Activated CD4-positive, alpha-beta T cell treated with anti-CD3 and anti-CD28 coated beads, Interleukin-2, amount 50 U/mL, for 16 hours (primary cell): ENCODE measurements around the gene TMEM220.
"Not testable (repeated sequence)": the region's sequence is repeated elsewhere in the genome, so short reads cannot be mapped to it uniquely, and the experiment has no call there.

Experiments used
- DNase-seq: peaks from one replicate; pipeline ENCODE4 v3.0.0-alpha.2; 2020

Gene TMEM220

DNA sequence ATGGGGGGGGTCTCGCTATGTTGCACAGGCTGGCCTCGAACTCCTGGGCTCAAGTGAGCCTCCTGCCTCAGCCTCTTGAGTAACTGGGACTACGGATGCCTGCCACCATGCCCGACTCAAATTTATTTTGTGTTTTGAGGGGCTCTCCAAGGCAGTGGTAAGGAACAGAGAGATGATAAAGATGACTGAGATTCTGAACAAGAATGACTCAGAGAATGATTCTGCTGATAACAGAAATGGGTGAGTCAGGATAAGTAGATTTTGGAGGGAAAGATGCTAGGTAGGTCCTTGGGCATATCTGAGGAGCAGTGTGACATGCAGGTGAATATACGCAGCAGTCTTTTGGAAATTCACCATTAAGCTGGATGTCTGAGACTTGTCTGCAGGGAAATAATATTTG lies 2.6 kb downstream of the TMEM220 start:
- DNase-seq = peak; percentile 63

DNA sequence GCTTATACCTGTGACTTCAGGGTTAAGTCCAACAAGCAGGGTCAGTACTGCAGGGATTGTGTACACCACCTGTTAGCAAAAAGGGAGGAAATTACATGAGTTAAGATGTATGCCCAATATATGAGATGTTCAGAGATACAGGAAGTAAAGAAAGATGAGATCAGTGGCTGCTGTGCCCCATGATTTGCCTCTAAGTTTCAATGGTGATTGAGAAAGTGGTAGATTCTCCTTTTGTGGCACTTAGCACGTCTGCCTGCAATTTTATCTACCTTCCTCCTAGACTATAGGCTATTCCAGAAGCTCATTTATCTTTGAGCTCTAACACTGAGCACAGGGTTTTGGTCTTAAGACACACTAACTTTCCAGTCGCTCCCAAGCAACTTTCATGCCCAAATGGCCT lies 3.6 kb downstream of the TMEM220 start:
- DNase-seq = no peak

DNA sequence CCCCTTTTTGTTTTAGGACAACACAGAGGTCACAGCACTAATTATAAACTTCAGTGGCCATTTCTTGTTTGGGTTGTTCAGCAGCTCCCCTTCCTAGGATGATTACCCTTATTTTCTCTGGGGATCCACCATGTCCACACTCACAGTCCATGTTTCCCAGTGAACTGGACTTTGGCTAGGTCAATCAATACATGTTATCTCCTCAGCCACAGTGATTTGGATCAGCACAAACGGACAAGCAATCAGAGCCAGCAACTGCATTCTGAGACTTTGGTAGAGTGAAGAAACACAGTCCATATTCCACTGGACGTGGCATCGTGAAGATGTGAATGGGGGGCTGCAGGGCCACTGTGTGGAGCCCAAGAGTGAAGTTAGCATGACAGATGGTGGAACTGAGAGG lies 4.6 kb downstream of the TMEM220 start:
- no peak for DNase-seq

DNA sequence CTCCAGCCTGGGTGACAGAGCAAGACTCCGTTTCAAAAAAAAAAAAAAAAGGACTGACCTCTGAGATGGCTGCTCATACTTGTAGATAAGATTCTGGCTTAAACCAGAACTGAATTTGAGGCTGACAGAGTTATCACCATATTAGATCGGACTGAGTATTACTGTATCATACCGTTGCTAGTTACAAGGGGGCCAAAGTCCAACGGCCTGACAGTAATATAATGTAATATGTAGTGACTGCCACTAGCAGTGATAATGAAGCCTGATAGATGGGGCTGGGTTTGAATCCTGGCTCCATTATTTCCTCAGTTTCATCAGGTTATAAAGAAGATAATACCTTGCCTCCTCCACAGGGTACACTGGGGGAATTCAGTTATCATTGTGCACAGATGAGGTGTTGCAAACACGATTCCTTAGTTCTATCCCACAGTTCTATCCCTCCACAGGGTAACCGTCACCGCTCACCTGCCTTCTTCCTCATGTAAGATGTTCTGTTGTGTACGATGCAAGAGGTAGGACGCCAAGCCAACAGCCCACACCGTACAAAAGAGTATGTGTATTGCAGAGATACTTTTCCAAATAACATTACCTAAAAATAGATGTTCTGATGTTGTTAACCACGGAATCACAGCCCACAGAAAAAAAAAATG lies 5.2 kb downstream of the TMEM220 start:
- DNase-seq = no peak

DNA sequence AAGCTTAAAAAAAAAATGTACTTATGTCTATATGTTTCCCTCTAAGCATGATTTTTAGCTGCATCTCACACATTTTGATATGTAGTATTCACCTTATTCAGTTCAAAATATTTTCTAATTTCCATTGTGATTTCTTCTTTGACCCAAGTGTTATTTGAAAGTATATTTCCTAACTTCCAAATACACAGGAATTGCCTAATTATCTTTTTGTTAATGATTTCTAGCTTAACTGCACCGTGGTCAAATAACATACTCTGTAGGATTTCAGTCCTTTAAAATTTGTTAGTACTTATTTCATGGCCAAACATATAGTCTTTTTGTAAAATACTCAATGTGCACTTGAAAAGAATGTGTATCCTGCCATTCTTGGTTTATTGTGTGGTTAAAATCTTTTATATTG lies 11.3 kb downstream of the TMEM220 start:
- DNase-seq = no peak

DNA sequence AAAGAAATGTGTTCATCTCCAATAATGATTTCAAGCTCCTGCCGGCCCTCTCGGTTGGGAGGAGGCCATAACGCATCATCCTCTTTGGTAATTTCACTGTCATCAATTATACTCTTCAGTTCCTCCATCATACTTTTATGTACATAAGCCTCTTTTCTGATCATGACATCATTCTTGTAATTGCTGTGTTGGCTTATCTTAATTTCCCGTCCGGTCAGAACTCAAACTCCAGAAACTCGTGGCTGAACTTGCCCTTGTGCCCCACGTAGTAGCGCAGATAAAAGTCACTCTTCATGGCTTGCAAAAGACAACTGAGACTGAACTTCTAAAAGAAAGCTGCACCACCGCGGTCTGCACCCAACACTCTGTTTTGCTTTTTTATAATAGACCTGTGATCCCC lies 13.6 kb downstream of the TMEM220 start:
- DNase-seq = no peak

DNA sequence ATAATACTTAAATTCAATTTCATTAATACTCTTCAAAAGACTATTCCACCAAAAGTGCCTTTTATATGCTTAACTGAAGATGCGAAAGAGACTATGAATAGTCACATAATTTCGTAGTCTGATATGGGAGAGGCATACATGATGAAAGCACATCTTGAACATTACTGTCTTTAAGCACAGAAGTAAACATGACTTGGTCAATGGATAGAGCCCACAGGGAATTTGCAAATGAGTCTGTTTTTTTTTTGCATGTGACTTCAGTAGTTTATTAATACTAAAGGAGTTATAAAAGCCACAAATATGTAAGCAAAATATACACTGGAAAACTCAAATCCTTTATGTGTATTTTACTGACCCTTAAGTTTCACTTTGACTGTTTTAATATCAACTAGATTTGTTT lies 16.5 kb downstream of the TMEM220 start:
- no peak for DNase-seq

DNA sequence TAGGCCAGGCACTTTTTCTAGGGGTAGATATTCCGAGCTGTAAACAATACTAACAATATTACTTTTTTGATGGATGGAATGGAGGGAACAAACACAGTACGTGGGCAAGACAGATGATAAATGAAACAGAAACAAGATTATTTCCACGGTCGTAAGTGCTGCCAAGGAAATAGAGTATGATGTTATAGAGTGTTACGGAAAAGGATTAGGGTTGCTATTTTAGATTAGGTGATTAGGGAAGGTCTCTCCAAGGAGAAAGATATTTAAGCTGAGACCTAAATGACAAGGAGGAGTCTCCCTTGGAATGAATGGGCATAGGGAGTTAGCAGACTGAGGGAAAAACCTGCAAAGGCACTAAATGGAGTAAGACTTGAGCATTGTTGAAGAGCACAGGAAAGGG lies 24.1 kb downstream of the TMEM220 start:
- no peak for DNase-seq

DNA sequence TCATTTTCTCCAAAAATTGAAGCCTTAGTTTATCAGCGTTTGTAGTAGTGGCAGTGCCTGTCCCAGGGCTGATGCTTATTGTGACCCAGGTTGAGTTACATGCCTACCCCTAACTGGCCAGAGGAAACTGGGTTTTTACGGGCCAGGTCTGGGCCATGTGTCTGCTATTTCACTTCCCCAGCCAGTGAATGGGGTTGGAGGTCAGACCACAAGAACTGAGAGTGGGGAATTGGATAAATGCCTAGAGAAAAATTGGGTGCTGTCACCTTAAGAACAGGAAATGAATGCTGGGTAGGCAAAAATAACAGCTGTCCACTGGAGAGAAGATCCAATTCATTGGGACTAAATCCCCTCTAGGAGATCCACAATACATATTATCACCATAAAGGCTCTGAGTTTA lies 27.2 kb downstream of the TMEM220 start:
- DNase-seq = no peak

DNA sequence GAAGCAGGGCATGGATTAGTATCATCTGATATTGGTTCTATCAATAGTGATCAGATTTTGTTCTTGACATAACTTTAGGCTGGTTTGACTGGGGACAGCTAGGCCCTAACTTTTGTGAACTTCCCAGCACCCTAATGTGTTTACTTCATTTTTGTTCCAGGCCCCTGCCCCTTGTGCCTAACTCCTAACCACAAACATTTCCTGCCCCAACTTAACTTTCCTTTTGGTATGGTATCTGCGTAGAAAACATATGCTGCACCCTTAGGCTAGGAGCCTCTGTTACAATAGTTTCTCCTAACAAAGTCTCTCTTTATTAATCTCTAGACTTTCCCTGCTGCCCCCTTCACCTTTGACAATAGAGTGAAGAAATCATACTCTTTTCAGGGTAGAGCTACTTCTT lies 30.0 kb downstream of the TMEM220 start:
- DNase-seq = peak; percentile 46

DNA sequence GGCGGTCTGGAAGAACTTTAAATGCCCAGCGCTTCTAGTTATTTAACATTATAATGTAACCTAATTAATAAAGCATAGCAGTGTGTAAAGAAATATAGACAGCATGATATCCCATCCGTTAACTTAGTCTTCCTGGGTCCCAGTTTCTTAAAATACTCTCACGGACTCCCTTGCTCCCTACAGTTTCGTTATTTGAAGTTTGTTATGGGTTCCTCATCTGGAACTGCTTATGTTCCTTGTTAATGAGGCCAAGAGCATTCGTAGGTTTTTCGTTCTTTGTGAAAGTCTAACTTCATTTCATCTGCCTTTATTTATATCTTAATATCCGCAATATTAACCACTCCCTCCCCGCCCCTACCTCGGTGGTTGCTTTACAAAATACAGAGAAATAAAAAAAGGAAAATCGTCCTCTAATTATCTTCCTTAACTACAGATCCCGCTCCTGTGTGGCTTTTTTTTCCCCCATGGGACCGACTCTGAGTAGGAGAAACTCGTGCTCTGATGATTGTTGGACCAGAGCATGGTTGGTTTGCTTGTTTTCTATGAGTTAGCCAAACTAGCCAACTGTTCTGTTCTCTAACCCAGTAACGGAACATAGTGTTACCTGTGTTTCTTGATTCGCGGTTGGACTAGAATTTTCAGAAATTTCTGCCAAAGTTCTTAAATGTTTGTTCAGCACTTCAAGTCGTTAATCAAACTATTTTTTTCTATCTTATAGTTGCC lies 31.6 kb downstream of the TMEM220 start:
- DNase-seq = peak; percentile 18

DNA sequence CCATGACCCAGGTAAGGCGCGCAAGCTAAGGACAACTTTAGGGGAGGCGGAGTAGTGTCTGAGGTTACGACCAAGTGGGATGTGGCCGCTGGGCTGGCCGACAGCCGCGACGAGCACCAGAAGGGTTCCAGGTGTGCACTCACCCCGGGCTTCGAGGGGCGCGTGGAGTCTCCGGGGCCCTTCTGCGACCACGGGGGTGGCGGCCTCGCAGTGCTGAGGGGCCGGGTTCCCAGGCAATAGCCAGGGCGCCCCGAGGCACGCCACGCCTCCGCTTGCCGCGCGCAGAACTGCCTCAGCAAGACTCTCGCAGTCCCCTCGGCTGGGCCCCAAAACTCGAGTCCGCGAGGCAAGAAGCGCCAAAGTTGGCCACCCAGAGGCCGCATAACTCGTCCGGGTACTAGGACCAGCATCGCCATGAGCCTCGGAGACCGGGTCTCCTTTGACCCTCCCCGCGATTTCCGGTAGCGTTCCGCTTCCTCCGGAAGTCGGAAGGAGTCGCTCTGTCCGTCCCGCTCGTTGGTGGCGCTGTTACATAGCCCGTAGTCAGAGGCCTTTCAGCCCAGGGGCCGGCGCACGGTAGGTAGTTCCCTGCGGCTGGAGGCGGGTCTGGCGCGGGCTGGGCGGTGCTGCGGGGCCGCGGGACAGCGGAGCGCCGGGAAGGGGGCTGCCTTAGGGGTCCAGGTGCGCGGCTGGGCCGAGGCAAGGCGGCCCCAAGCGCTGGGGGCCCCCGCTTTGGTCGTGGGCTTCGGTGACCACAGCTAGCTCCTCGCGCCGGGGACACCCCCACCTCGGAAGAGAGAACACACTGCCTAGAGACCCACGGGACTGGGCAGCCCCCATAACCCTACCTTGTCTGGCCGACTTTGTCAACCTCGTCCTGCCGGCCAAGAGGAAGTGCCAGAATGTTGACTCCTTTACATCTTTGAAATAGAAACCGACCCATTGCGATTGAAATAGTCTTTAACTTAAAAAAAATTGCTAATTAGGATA lies 32.4 kb downstream of the TMEM220 start, which contains the start of the genes ADPRM and SCO1:
Gene ADPRM (plus strand): TSS at position 503 of the 990 bp plus-strand sequence. CDS start 7,333 bp downstream, outside the sequence.
Gene SCO1 (minus strand): TSS at position 442 of the 990 bp plus-strand sequence. CDS start 26 bp downstream, at position 416.
- peak; percentile 96 for DNase-seq

DNA sequence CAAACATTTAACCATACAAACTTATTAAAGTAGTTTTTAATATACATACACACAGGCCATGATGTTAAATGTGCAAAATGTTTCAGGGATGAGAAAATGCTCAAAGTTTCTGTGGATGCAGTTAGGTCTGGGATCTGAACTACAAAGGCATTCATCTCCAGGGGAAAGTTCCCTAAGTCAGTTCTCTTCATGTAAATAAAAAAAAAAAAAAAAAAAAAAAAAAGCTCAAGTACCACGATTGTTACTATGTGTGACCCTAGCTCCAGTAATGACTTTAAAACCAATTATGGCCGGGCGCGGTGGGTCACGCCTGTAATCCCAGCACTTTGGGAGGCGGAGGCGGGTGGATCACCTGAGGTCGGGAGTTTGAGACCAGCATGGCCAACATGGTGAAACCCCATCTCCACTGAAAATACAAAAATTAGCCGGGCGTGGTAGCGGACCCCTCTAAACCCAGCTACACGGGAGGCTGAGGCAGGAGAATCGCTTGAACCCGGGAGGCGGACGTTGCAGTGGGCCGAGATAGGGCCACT lies 33.9 kb downstream of the TMEM220 start:
- not testable (repeated sequence) for DNase-seq

DNA sequence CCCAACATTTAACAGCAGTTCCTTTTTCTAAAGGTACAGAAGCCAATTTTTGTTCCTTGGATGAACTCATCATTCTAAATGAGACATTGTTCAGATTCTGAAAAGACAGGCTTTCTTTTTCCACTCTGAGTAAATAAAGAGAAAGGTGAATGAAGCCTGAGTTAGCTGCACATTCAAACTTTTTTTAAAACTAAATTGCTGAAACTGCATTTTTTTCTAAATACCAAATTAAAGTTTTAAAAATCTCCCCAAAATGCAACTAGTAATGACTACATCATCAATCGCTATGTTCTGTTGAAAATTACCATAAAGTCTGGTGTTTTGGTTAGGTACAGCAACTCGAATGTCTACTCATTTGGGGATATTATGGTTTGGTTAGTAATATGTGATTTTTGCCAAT lies 42.3 kb downstream of the TMEM220 start:
- DNase-seq = no peak

DNA sequence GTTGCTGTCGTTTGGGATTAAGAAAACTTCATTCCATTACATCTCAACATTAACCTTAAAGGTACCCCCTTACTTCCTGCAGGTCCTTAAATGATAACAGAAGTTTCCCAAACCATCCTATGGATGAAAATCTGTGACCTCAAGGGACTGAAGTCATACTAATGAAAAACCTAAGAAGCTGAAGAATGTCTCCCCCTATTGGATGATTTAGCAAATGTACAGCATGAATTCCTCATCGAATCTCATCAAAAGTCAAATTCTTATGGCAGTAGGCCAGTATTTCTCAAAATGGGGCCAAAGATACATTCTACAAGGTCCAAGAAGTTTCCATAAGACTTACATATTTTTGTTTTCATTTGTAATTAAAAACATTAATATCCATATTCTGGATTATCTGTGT lies 46.0 kb downstream of the TMEM220 start:
- DNase-seq = no peak

DNA sequence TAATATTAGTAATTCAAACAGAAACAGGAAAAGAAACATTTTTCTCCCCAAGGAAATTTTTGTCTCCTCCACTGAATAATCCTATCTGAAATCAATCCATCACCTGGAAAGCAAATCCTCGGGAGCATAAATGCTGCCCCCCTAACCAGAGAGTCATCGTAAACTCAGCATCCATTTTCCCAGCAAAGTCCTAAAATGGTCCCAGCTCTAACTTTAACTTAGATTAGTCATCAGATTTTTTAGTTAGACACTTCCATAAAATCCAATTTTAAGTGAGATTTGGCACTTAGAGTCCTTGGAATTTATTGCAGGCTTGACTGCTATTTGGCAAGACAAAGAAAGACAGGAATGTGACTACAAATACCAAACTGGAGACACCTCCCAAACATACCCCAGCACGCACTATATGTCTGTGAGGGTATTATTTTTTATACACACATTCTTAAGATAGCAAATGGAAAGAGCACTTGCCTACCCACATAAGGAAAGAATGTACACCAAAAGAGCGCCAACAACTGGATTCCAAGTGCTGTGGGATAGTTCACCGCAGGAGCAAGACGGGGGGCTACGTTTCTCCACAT lies 47.9 kb downstream of the TMEM220 start:
- DNase-seq = no peak

DNA sequence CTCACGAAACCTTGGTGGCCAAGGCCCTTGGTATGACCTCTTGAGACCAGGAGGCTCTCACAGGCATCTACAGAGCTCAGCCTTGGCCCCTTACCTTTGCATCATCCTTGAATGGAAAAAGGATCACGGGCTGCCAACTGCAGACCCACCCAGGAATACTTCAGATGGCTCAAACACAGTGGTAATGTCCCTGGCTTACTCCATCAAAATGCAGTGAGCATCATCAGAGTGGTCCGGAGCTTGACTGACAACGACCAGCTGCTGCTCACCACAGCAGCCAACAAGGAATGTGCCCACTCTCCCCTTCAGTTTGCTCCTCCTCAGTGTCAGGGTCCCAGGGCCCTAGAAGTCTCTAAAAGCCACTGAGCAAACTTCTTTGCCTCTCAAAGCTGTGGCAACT lies 55.1 kb downstream of the TMEM220 start:
- DNase-seq = no peak

DNA sequence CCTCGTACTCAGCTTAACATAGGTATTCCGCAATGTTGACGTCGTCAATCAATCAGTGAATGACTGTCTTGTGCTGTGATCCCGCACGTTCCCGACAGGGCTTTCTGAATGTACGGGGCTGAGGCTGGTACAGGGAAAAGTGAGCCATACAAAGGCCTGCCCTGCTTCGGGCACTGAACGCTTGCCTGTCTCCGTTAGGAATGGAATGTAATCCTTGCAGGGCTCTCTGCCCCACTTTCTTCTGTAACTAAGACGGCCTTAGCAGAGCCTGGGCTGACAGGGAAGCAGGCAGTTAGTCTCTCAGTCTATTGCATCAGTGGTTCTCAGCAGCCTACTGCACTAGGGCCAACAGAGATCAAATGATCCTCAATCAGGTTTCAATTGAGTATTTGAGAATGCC lies 56.5 kb downstream of the TMEM220 start:
- no peak for DNase-seq

DNA sequence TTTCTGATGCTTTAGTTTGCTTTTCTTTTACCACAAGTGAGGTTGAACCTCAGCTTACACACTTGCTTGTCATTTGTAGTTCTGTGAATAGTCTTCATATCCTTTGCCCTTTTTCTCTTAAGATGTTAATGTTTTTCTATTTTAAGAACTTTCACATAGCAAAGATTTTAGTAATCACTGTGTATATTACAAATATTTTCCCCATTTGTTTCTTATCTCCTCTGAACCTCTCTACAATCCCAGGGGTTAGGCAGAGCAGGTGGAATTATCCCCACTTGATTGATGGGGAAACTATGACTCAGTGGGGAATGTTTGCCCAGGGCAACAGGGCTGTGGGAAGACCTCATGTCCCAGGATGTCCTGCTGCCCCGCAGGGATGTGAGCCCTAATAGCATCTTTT lies 61.0 kb downstream of the TMEM220 start:
- DNase-seq = no peak

DNA sequence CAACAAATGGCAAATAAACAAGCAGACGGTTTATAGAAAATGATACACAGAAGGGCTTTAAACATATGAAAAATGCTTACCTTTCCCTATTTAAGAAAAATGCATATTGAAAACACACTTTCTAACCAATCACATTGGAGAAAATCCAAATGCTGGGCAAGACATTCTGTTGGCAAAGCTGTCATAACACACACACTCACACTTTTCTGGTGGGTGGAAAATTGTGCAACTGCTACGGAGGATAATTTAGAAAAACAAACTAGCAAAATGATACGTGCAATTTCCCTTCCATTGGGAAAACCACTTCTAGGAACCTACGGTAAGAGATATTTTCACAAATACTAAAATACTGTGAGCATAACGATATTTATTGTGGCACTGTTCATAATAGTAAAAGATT lies 62.9 kb downstream of the TMEM220 start:
- no peak for DNase-seq

DNA sequence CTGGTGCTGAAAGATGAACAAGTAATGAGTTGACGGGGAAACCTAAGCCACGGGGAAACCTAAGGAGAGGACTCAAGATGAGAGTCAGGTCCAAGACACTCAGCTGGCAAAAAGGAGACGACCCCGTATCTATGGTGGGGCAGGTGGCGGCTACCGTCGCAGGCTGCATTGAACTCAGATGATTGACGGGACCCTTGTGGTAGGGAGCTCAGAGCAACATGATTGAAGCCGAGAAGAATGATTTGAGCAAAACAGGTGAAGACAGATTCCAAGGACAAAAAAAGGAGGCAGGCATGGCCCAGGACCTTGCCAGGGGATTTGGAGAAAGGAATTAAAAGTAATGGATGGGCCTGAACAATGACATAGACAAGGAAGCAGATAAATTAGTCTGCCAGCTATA lies 65.3 kb downstream of the TMEM220 start:
- DNase-seq = no peak
